ENCODE results near the gene CD3E. TPM values are rescaled to one million over a fixed set of nuclear protein-coding genes. Genes with fewer than 3 reads are reported as not detected.

The CD3E gene
- total and polyA plus RNA-seq, 4 donors: 0.33 to 2.3 (median 1.8) TPM

- Histone ChIP-seq H3K9ac (ENCODE audit: low read depth in 1 of 2, low read length in 2 of 2) (no peak overlapping the region), H3K4me3 (ENCODE audit: low read depth in 1 of 3, low read length in 3 of 3) (no peak overlapping the region), H3K36me3 (ENCODE audit: control insufficient read depth in 4 of 4, insufficient read depth in 3 of 4, low read depth in 1 of 4, low read length in 3 of 4) (no peaks in the 10 kb centered on the region), H3K27me3 (ENCODE audit: control insufficient read depth in 4 of 4, insufficient read depth in 4 of 4, low read length in 3 of 4) (no peaks in the 10 kb centered on the region), H3K27ac (ENCODE audit: low read depth in 1 of 2, low read length in 2 of 2) (no peak overlapping the region), H3K4me1 (ENCODE audit: control insufficient read depth in 4 of 4, insufficient read depth in 4 of 4, low read length in 3 of 4) (peaks cover 2 to 15% (median 11%) of the 10 kb centered on the region in 4 donors), H3K9me3 (ENCODE audit: control insufficient read depth in 4 of 4, low read length in 3 of 4) (no peaks in the 10 kb centered on the region)
- TF ChIP-seq ZBTB33 (IDR thresholded peaks at IDR 0.05) (no peak), FOXA1 (IDR thresholded peaks at IDR 0.05) (no peak), GABPA (IDR thresholded peaks at IDR 0.05 in 1 of 2, conservative IDR thresholded peaks at IDR 0.05 in 1 of 2) (no peak), MAX (IDR thresholded peaks at IDR 0.05) (no peak)
- DNase-seq (ENCODE audit: low spot score): no peak
- WGBS: 98% methylated on average over 19 of the region's 19 CpGs
Observed at GRCh38 chr11:118322721-118323120, 18.2 kb downstream of the CD3E start.

GRCh38 chr11:118325283-118325682 is 20.8 kb downstream of the CD3E start:
- no peaks in the 10 kb centered on the region for H3K9me3 ChIP-seq (ENCODE audit: control insufficient read depth in 4 of 4, low read length in 3 of 4)
- no peaks in the 10 kb centered on the region for H3K27me3 ChIP-seq (ENCODE audit: control insufficient read depth in 4 of 4, insufficient read depth in 4 of 4, low read length in 3 of 4)
- H3K9ac ChIP-seq (ENCODE audit: low read depth in 1 of 2, low read length in 2 of 2): no peak overlapping the region
- DNase-seq (ENCODE audit: low spot score): no peak
- H3K4me3 ChIP-seq (ENCODE audit: low read depth in 1 of 3, low read length in 3 of 3): no peak overlapping the region
- TF ChIP-seq TAF1 (conservative IDR thresholded peaks at IDR 0.05) (no peak), FOXA2 (IDR thresholded peaks at IDR 0.05) (no peak)
- H3K36me3 ChIP-seq (ENCODE audit: control insufficient read depth in 4 of 4, insufficient read depth in 3 of 4, low read depth in 1 of 4, low read length in 3 of 4): no peaks in the 10 kb centered on the region
- no peak overlapping the region for H3K27ac ChIP-seq (ENCODE audit: low read depth in 1 of 2, low read length in 2 of 2)
- peaks cover 2 to 15% (median 10%) of the 10 kb centered on the region in 4 donors for H3K4me1 ChIP-seq (ENCODE audit: control insufficient read depth in 4 of 4, insufficient read depth in 4 of 4, low read length in 3 of 4)

DNA sequence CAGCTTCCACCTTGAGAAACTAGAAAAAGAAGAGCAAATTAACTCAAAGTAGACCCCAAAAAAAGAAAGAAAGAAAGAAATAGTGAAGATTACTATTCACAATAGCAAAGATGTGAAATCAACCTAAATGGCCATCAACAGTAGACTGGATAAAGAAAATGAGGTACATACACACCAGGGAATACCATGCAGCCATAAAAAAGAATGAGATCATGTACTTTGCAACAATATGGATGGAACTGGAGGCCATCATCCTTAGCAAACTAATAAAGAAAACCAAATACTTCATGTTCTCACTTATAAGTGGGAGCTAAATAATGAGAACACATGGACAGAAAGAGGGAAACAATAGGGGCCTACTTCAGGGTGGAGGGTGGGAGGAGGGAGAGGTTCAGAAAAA is 24.2 kb downstream of the CD3E start:
- Histone ChIP-seq H3K36me3 (ENCODE audit: control insufficient read depth in 4 of 4, insufficient read depth in 3 of 4, low read depth in 1 of 4, low read length in 3 of 4) (no peaks in the 10 kb centered on the region), H3K9ac (ENCODE audit: low read depth in 1 of 2, low read length in 2 of 2) (no peak overlapping the region), H3K27me3 (ENCODE audit: control insufficient read depth in 4 of 4, insufficient read depth in 4 of 4, low read length in 3 of 4) (no peaks in the 10 kb centered on the region), H3K4me3 (ENCODE audit: low read depth in 1 of 3, low read length in 3 of 3) (no peak overlapping the region), H3K27ac (ENCODE audit: low read depth in 1 of 2, low read length in 2 of 2) (no peak overlapping the region), H3K4me1 (ENCODE audit: control insufficient read depth in 4 of 4, insufficient read depth in 4 of 4, low read length in 3 of 4) (no peaks in the 10 kb centered on the region), H3K9me3 (ENCODE audit: control insufficient read depth in 4 of 4, low read length in 3 of 4) (no peaks in the 10 kb centered on the region)
- no peak for DNase-seq (ENCODE audit: low spot score)
- TF ChIP-seq ATF3 (IDR thresholded peaks at IDR 0.05) (no peak), REST (IDR thresholded peaks at IDR 0.05) (no peak), NR2F2 (IDR thresholded peaks at IDR 0.05) (no peak), GABPA (IDR thresholded peaks at IDR 0.05 in 1 of 2, conservative IDR thresholded peaks at IDR 0.05 in 1 of 2) (no peak), RXRA (IDR thresholded peaks at IDR 0.05) (no peak)

Measured in liver (tissue), 9 donors.